Epidermal melanocyte (primary cell): ENCODE measurements around the gene TRIB2.
"Not testable (repeated sequence)": the region's sequence is repeated elsewhere in the genome, so short reads cannot be mapped to it uniquely, and the experiment has no call there.

Source experiments
- DNase-seq: peaks from one replicate; pipeline ENCODE4 v3.0.0; 2011; ENCODE audit warnings: low spot score; ENCODE audit not compliant: insufficient read length

The TRIB2 gene

GRCh38 chr2:12716282-12717190 is at the start of gene TRIB2:
Gene TRIB2 (plus strand): TSS chr2:12716936. CDS start chr2:12718308, 1,372 bp downstream.
- peak; percentile 88 for DNase-seq

GRCh38 chr2:12669036-12669435 is 47.7 kb upstream of the TRIB2 start:
- DNase-seq, result no peak

DNA sequence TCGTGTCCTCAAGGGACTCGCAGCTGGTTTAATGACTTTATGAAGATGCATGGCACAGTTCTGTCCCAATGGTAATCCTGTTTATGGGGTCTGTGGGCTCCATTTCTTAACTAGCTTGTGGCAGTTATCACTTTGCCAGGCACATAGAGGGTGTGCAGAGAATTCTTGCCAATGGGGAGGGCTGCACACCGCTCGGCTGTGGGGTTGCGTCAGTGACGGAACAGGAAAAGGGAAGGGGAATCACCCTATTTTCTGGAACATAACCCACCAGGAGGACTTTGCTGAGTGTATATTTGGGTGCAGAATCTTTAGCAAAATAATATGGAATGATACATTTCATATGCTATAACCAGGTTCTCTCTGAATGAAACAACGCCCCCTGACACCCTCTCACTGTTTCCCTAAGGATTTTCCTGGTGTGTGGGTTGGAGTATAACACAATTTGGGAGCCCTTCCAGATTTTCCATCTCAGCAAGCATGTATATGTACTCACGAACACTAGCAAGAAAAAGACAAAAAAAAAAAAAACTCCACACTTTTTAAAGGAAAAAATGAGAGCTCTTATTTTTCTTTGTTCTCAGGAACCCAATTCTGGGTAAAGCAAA is 43.9 kb upstream of the TRIB2 start:
- DNase-seq, result no peak

DNA sequence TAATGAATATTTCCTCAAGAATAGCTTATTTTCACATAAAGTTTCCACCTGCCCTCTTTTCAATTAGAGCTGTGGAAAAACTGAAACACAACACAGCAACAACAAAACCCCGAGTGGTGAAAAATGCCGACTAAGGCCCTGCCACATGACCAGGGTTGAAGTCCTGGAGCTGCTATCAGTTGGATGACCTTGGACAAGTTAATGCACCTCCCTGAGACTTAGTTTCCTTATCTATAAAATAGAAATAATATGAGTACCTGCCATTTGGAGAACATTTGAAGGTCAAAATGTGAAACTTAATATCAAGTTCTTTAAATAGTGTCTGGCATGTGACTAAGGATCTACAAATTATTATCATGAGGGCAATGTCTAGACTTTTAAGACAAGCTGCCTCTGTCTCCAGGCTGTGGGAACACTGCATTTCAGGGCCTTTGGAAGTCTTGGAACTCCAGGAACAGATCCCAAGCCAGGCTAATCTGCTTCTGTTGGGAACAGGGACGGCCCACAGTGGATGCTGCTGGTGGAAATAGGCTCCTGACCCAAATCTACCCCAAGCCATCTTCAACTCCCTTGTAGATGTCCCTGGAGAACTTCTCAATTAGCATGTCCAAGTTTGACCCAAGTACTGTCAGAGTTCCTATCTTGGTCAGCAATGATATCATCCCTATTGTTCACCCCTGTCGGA is 42.0 kb upstream of the TRIB2 start:
- DNase-seq, result no peak

DNA sequence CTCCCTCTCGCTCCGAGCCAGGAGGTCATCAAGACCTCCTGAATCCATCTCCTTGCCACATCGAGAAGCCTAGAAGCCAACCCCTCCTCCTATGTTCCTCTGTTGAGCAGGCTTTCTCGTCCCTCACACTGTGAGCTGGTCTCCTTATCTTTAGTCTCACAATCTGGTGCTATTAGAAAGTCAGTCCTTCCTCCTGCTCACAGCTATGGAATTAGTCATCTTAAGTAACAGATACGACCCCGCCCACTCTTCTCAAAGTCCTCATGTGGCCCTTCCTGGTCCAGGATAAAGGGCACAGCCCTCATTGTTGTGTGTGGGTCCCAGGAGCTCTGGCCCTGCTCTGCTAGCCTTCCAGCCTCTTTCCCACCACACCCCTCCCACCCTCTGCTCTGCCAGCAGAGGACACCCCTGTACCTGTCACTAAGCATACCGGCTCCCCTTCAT is 41.4 kb upstream of the TRIB2 start:
- DNase-seq, result no peak

GRCh38 chr2:12675801-12676200 is 40.9 kb upstream of the TRIB2 start:
- DNase-seq, result no peak

DNA sequence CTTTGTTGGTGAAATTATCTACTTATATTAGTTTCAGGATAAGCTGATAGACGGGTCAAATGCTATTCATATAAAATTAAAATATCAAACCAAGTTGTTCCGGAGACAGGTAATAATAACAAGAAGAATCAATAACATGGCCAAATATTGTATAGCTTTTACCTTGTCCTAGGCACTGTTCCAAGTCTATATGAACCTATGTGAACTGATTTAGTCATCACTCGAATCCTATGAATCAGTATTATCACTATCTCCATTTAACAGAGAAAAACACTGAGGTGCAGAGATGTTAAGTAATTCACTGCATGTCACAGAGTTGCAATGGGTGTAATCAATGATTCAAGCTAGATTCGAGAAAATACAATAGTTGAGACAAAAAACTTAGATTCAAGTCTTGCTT is 40.0 kb upstream of the TRIB2 start:
- DNase-seq, result no peak

DNA sequence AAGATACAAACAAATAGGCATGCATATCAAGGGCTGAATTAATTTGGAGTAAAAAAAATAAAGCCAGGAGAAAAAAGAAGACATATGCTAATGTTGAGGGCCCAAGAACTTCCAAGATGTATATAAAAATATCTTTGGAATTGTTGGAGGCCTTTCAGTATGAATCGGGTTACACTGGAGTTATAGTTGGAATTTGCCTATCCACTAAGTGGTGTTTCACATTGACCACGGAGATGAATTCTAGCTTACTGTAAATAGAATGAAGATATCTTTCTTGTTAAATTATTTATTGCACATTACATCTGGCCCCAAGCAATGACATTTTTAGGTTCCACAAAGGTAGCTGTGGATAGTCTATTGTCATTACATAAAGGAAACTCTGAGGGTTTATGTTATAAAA is 38.5 kb upstream of the TRIB2 start:
- no peak for DNase-seq

GRCh38 chr2:12679550-12680072 is 37.1 kb upstream of the TRIB2 start:
- DNase-seq, result no peak

DNA sequence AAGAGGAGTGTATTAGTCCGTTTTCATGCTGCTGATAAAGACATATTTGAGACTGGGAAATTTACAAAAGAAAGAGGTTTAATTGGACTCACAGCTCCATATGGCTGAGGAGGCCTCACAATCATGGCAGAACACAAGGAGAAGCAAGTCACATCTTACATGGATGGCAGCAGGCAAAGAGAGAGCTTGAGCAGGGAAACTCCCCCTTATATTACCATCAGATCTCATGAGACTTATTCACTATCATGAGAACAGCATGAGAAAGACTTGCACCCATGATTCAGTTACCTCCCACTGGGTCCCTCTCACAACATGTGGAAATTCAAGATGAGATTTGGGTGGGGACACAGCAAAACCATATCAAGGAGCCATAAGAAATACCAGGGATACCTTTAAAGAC is 36.6 kb upstream of the TRIB2 start:
- not testable (repeated sequence) for DNase-seq

- no peak for DNase-seq
These were observed 34.7 kb upstream of the TRIB2 start for GRCh38 chr2:12682017-12682416.

DNA sequence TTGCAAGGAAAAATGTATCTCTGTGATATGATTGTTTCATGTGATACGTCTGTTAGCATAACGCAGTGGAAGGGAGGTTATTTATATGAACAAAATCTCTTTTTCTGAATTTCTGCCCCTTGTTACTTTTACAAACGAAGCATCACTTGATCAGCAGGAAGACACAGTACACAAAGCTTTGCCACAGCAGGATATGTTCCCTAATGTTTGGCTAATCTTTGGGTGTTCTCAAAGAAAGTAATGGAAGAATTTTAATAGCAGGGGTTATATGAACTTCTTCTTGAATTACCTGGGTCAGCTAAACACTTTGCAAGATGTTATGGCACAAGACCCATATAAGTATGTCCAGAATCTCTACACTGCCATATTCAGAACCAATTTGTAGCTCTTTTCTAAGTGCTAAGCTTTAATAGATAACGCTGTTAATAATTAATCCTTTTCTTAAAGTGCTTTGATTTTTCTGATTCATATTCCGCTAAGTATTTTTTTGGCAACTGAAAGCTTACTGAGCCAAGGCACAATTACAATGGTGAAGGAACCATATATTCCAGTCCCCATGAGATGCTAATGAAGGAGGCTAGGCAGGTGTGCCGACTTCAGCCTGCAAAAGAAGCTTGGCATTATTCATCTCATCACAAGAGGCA is 33.2 kb upstream of the TRIB2 start:
- no peak for DNase-seq

DNA sequence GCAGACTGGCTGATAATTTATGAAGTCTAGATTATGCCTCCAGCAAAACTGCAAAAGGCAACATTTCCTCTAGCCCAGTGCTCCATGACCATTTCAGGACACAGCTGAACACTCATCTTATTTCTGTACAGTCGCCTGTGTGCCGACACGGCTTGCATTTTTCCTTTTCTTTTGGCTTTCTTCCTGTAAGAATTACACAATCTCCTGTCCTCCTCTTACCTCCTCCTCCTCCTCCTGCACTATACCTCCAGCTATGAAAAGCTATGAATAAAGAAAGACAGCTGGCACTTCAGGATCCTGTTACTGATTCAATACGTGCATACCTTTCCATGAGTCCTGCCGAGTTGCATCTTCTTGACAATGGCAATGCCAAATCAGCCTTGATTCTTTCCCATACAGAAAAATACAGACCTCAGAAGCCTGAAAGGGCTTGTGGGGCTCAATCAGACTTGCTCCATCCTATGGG is 32.2 kb upstream of the TRIB2 start:
- peak; percentile 37 for DNase-seq

- no peak for DNase-seq
These were observed 31.6 kb upstream of the TRIB2 start for GRCh38 chr2:12685145-12685544.

DNA sequence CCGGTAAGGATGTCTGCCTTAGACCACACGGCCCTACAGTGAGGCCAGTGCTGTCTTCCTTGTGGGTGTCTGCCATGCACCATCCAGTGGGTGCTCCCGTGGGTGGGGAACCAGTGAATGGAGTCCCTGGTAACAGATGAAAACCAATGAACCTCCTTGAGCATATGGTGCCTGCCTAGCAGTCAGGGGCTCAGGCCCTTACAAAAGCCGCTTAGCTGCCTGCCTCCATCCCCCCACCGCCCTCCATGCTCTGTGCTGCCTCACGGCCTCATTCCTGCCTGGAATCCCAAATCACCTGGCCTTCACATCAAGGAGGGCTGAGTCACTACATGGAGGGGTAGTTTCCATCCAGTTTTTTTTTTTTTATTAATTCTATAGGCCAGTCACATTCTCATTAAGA is 30.8 kb upstream of the TRIB2 start:
- no peak for DNase-seq

DNA sequence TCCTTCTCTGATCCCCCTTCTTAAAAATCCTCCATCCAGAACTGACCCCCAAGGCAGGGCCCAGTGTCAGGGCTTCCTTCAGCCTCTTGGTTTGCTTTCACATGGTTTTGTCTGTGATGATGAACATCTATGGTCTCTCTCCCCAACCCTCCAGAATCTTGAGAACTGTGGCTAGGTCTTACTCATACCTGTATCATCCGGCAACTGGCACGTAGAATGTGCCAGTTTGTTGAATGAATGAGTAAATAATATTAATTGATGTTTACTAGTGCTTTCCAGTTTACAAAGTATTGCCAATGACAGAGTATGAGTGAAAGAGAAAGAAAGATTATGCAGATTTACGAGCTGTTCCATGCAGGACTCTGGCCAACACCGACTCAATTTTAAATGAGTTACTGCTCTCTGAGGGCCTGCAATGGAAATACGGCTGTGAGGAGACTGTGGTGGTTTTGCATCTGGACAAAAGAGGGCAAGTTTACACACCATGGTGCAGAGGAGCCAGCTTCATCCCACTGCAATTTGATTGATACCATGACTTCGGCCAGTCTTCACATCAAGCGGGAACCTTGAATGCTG is 29.9 kb upstream of the TRIB2 start:
- DNase-seq, result no peak

- DNase-seq, result no peak
These were observed 28.6 kb upstream of the TRIB2 start for GRCh38 chr2:12688091-12688490.

- DNase-seq, result no peak
These were observed 27.8 kb upstream of the TRIB2 start for GRCh38 chr2:12688893-12689292.

GRCh38 chr2:12693509-12693908 is 23.2 kb upstream of the TRIB2 start:
- no peak for DNase-seq

GRCh38 chr2:12694990-12695774 is 21.6 kb upstream of the TRIB2 start:
- no peak for DNase-seq
